DMS114 treated with DMSO at 0.1 percent for 48 hours (cell line): Measurements from ENCODE around the gene OR7C2.

ENCODE experiments used
- DNase-seq: peaks from one replicate; lab custom pipeline; 2025; ENCODE audit not compliant: unreplicated experiment; lab: John Stamatoyannopoulos, UW

OR7C2 gene

GRCh38 chr19:14978161-14978776 is 37.0 kb downstream of the OR7C2 start:
- DNase-seq, result no peak

GRCh38 chr19:14979476-14980255 is 38.4 kb downstream of the OR7C2 start, which contains the start of gene SLC1A6:
SLC1A6 (minus strand) TSS chr19:14979864; CDS start chr19:14972910, 6,954 bp downstream.
- DNase-seq, result no peak

- no peak for DNase-seq
Observed at GRCh38 chr19:14985133-14985532, 43.8 kb downstream of the OR7C2 start.
